ENCODE measurements around the gene RANBP17. TPM values are rescaled to one million over a fixed set of nuclear protein-coding genes. Genes with fewer than 3 reads are reported as not detected.

RANBP17 gene
- total and polyA plus RNA-seq, 2 donors (not counting 1 experiment from before 2014, with no cell fraction given), result not detected

GRCh38 chr5:170885256-170885655 is 23.4 kb downstream of the RANBP17 start:
- H3K4me1 ChIP-seq (ENCODE audit: control insufficient read depth in 2 of 2, insufficient read depth in 2 of 2, low read length in 2 of 2), result no peaks in the 10 kb centered on the region
- TF ChIP-seq EZH2 (IDR thresholded peaks at IDR 0.05; ENCODE audit: borderline replicate concordance, insufficient read depth, low read depth, low read length, poor library complexity, severe bottlenecking) (no peak), CTCF (IDR thresholded peaks at IDR 0.05) (no peak)
- H3K9me3 Mint-ChIP-seq (ENCODE audit: insufficient read depth), result no peaks in the 10 kb centered on the region
- H3K4me1 Mint-ChIP-seq, result no peaks in the 10 kb centered on the region
- H3K4me3 ChIP-seq (ENCODE audit: control extremely low read depth in 1 of 5, extremely low read depth in 1 of 5, insufficient read depth in 1 of 5, low read depth in 2 of 5, low read length in 4 of 5), result no peak overlapping the region
- intact Hi-C loops (cut with micrococcal nuclease), result no loop called here
- ChIA-PET POLR2A (no interaction called here), CTCF (interaction anchor here (0.6 kb wide), 1 partner anchor 35 kb away, joined by 3 read pairs; no protein-coding TSS in a partner anchor)
- H3K4me2 ChIP-seq (replicated peaks; ENCODE audit: low read depth, low read length, poor library complexity, severe bottlenecking), result no peak overlapping the region
- no peak overlapping the region for H3K9ac ChIP-seq (ENCODE audit: low read length)
- no peak for DNase-seq
- no peak overlapping the region for H3K27ac ChIP-seq (ENCODE audit: low read length in 2 of 2)
- no peak overlapping the region for H2AFZ ChIP-seq (ENCODE audit: insufficient read depth, low read depth, low read length, poor library complexity, severe bottlenecking)
- H3K36me3 ChIP-seq (replicated peaks in 1 of 2; ENCODE audit: control extremely low read depth in 1 of 2, control insufficient read depth in 1 of 2, extremely low read depth in 1 of 2, insufficient read depth in 2 of 2, low read length in 1 of 2), result no peaks in the 10 kb centered on the region
- no peak overlapping the region for H3K27ac Mint-ChIP-seq
- no peaks in the 10 kb centered on the region for H3K27me3 ChIP-seq (replicated peaks in 1 of 4; ENCODE audit: control extremely low read depth in 1 of 4, control insufficient read depth in 3 of 4, insufficient read depth in 4 of 4, low read length in 3 of 4)
- H3K9me3 ChIP-seq (ENCODE audit: control extremely low read depth in 1 of 3, control insufficient read depth in 2 of 3, insufficient read depth in 1 of 3, low read length in 2 of 3), result no peaks in the 10 kb centered on the region
- H4K20me1 ChIP-seq (ENCODE audit: control insufficient read depth, insufficient read depth, low read length, poor library complexity, severe bottlenecking), result no peaks in the 10 kb centered on the region
- no peaks in the 10 kb centered on the region for H3K79me2 ChIP-seq (ENCODE audit: control insufficient read depth, insufficient read depth, low read length)
- no peak for ATAC-seq (ENCODE audit: low read depth)
- no peak overlapping the region for H3K4me3 Mint-ChIP-seq
- no peaks in the 10 kb centered on the region for H3K27me3 Mint-ChIP-seq

- WGBS (ENCODE audit: insufficient coverage), result no CpG with 5 or more reads among the region's 2 CpGs
- Mint-ChIP-seq H3K4me3 (no peak overlapping the region), H3K4me1 (no peaks in the 10 kb centered on the region), H3K27ac (no peak overlapping the region), H3K9me3 (ENCODE audit: insufficient read depth) (no peaks in the 10 kb centered on the region), H3K27me3 (no peaks in the 10 kb centered on the region)
- Histone ChIP-seq H4K20me1 (ENCODE audit: control insufficient read depth, insufficient read depth, low read length, poor library complexity, severe bottlenecking) (no peaks in the 10 kb centered on the region), H3K9ac (ENCODE audit: low read length) (no peak overlapping the region), H3K4me2 (replicated peaks; ENCODE audit: low read depth, low read length, poor library complexity, severe bottlenecking) (no peak overlapping the region), H3K9me3 (ENCODE audit: control extremely low read depth in 1 of 3, control insufficient read depth in 2 of 3, insufficient read depth in 1 of 3, low read length in 2 of 3) (no peaks in the 10 kb centered on the region), H3K4me1 (ENCODE audit: control insufficient read depth in 2 of 2, insufficient read depth in 2 of 2, low read length in 2 of 2) (no peaks in the 10 kb centered on the region), H3K4me3 (ENCODE audit: control extremely low read depth in 1 of 5, extremely low read depth in 1 of 5, insufficient read depth in 1 of 5, low read depth in 2 of 5, low read length in 4 of 5) (no peak overlapping the region), H3K79me2 (ENCODE audit: control insufficient read depth, insufficient read depth, low read length) (no peaks in the 10 kb centered on the region), H3K27me3 (replicated peaks in 1 of 4; ENCODE audit: control extremely low read depth in 1 of 4, control insufficient read depth in 3 of 4, insufficient read depth in 4 of 4, low read length in 3 of 4) (no peaks in the 10 kb centered on the region), H3K36me3 (replicated peaks in 1 of 2; ENCODE audit: control extremely low read depth in 1 of 2, control insufficient read depth in 1 of 2, extremely low read depth in 1 of 2, insufficient read depth in 2 of 2, low read length in 1 of 2) (no peaks in the 10 kb centered on the region), H2AFZ (ENCODE audit: insufficient read depth, low read depth, low read length, poor library complexity, severe bottlenecking) (no peak overlapping the region), H3K27ac (ENCODE audit: low read length in 2 of 2) (no peak overlapping the region)
- no peak for TF ChIP-seq CTCF (IDR thresholded peaks at IDR 0.05)
- no peak for TF ChIP-seq EZH2 (IDR thresholded peaks at IDR 0.05; ENCODE audit: borderline replicate concordance, insufficient read depth, low read depth, low read length, poor library complexity, severe bottlenecking)
- DNase-seq (no peak), ATAC-seq (ENCODE audit: low read depth) (no peak)
- ChIA-PET POLR2A (no interaction called here), CTCF (no interaction called here)
- intact Hi-C loops (cut with micrococcal nuclease), result no loop called here
These were observed 24.0 kb downstream of the RANBP17 start for GRCh38 chr5:170885809-170886208.
